ENCODE data around the gene SDK2. TPM values are rescaled to one million over a fixed set of nuclear protein-coding genes. Genes with fewer than 3 reads are reported as not detected.

Gene SDK2
- total and polyA plus RNA-seq, 2 donors, result 0.66 to 0.87 TPM

- no peak overlapping the region for H3K27ac ChIP-seq (ENCODE audit: low read depth in 1 of 2, low read length in 1 of 2)
- no peaks in the 10 kb centered on the region for H3K36me3 ChIP-seq (ENCODE audit: control insufficient read depth in 2 of 2, insufficient read depth in 2 of 2, low read length in 1 of 2)
- no peak overlapping the region for H3K4me3 ChIP-seq (ENCODE audit: low read length in 2 of 2)
- WGBS, result 88% methylated on average over 10 of the region's 10 CpGs
- no peak for DNase-seq (ENCODE audit: low read depth in 6 of 9, low spot score in 9 of 9)
- no peaks in the 10 kb centered on the region for H3K4me1 ChIP-seq (ENCODE audit: control insufficient read depth in 2 of 2, insufficient read depth in 2 of 2, low read length in 2 of 2)
- H3K9me3 ChIP-seq (ENCODE audit: control insufficient read depth in 2 of 2, insufficient read depth in 1 of 2, low read length in 1 of 2), result no peaks in the 10 kb centered on the region
- no peaks in the 10 kb centered on the region for H3K27me3 ChIP-seq (ENCODE audit: control insufficient read depth in 2 of 2, insufficient read depth in 1 of 2, low read length in 1 of 2)
Measured at GRCh38 chr17:73419051-73419450, 225.2 kb downstream of the SDK2 start.

GRCh38 chr17:73415782-73416181 is 228.5 kb downstream of the SDK2 start:
- no peaks in the 10 kb centered on the region for H3K36me3 ChIP-seq (ENCODE audit: control insufficient read depth in 2 of 2, insufficient read depth in 2 of 2, low read length in 1 of 2)
- H3K4me1 ChIP-seq (ENCODE audit: control insufficient read depth in 2 of 2, insufficient read depth in 2 of 2, low read length in 2 of 2), result no peaks in the 10 kb centered on the region
- no peaks in the 10 kb centered on the region for H3K9me3 ChIP-seq (ENCODE audit: control insufficient read depth in 2 of 2, insufficient read depth in 1 of 2, low read length in 1 of 2)
- H3K4me3 ChIP-seq (ENCODE audit: low read length in 2 of 2), result no peak overlapping the region
- no peaks in the 10 kb centered on the region for H3K27me3 ChIP-seq (ENCODE audit: control insufficient read depth in 2 of 2, insufficient read depth in 1 of 2, low read length in 1 of 2)
- no peak for DNase-seq (ENCODE audit: low read depth in 6 of 9, low spot score in 9 of 9)
- WGBS, result 96% methylated on average over 15 of the region's 15 CpGs
- no peak overlapping the region for H3K27ac ChIP-seq (ENCODE audit: low read depth in 1 of 2, low read length in 1 of 2)

GRCh38 chr17:73414171-73414955 is 229.9 kb downstream of the SDK2 start:
- WGBS, result 96% methylated on average over 20 of the region's 20 CpGs
- Histone ChIP-seq H3K9me3 (ENCODE audit: control insufficient read depth in 2 of 2, insufficient read depth in 1 of 2, low read length in 1 of 2) (no peaks in the 10 kb centered on the region), H3K27ac (ENCODE audit: low read depth in 1 of 2, low read length in 1 of 2) (no peak overlapping the region), H3K4me1 (ENCODE audit: control insufficient read depth in 2 of 2, insufficient read depth in 2 of 2, low read length in 2 of 2) (no peaks in the 10 kb centered on the region), H3K4me3 (ENCODE audit: low read length in 2 of 2) (no peak overlapping the region), H3K36me3 (ENCODE audit: control insufficient read depth in 2 of 2, insufficient read depth in 2 of 2, low read length in 1 of 2) (no peaks in the 10 kb centered on the region), H3K27me3 (ENCODE audit: control insufficient read depth in 2 of 2, insufficient read depth in 1 of 2, low read length in 1 of 2) (no peaks in the 10 kb centered on the region)
- no peak for DNase-seq (ENCODE audit: low read depth in 6 of 9, low spot score in 9 of 9)

- Histone ChIP-seq H3K4me3 (ENCODE audit: low read length in 2 of 2) (no peak overlapping the region), H3K4me1 (ENCODE audit: control insufficient read depth in 2 of 2, insufficient read depth in 2 of 2, low read length in 2 of 2) (no peaks in the 10 kb centered on the region), H3K36me3 (ENCODE audit: control insufficient read depth in 2 of 2, insufficient read depth in 2 of 2, low read length in 1 of 2) (no peaks in the 10 kb centered on the region), H3K9me3 (ENCODE audit: control insufficient read depth in 2 of 2, insufficient read depth in 1 of 2, low read length in 1 of 2) (no peaks in the 10 kb centered on the region), H3K27me3 (ENCODE audit: control insufficient read depth in 2 of 2, insufficient read depth in 1 of 2, low read length in 1 of 2) (no peaks in the 10 kb centered on the region), H3K27ac (ENCODE audit: low read depth in 1 of 2, low read length in 1 of 2) (no peak overlapping the region)
- no peak for DNase-seq (ENCODE audit: low read depth in 6 of 9, low spot score in 9 of 9)
- WGBS, result 81% methylated on average over 7 of the region's 7 CpGs
Measured at GRCh38 chr17:73412914-73413313, 231.3 kb downstream of the SDK2 start.

GRCh38 chr17:73411313-73411747 is 232.9 kb downstream of the SDK2 start:
- Histone ChIP-seq H3K4me3 (ENCODE audit: low read length in 2 of 2) (no peak overlapping the region), H3K9me3 (ENCODE audit: control insufficient read depth in 2 of 2, insufficient read depth in 1 of 2, low read length in 1 of 2) (no peaks in the 10 kb centered on the region), H3K4me1 (ENCODE audit: control insufficient read depth in 2 of 2, insufficient read depth in 2 of 2, low read length in 2 of 2) (no peaks in the 10 kb centered on the region), H3K27ac (ENCODE audit: low read depth in 1 of 2, low read length in 1 of 2) (no peak overlapping the region), H3K27me3 (ENCODE audit: control insufficient read depth in 2 of 2, insufficient read depth in 1 of 2, low read length in 1 of 2) (no peaks in the 10 kb centered on the region), H3K36me3 (ENCODE audit: control insufficient read depth in 2 of 2, insufficient read depth in 2 of 2, low read length in 1 of 2) (no peaks in the 10 kb centered on the region)
- WGBS, result 94% methylated on average over 13 of the region's 13 CpGs
- no peak for DNase-seq (ENCODE audit: low read depth in 6 of 9, low spot score in 9 of 9)

- no peak overlapping the region for H3K27ac ChIP-seq (ENCODE audit: low read depth in 1 of 2, low read length in 1 of 2)
- no peaks in the 10 kb centered on the region for H3K27me3 ChIP-seq (ENCODE audit: control insufficient read depth in 2 of 2, insufficient read depth in 1 of 2, low read length in 1 of 2)
- no peak for DNase-seq (ENCODE audit: low read depth in 6 of 9, low spot score in 9 of 9)
- H3K9me3 ChIP-seq (ENCODE audit: control insufficient read depth in 2 of 2, insufficient read depth in 1 of 2, low read length in 1 of 2), result no peaks in the 10 kb centered on the region
- no peak overlapping the region for H3K4me3 ChIP-seq (ENCODE audit: low read length in 2 of 2)
- H3K4me1 ChIP-seq (ENCODE audit: control insufficient read depth in 2 of 2, insufficient read depth in 2 of 2, low read length in 2 of 2), result no peaks in the 10 kb centered on the region
- 69% methylated on average over 11 of the region's 11 CpGs for WGBS
- no peaks in the 10 kb centered on the region for H3K36me3 ChIP-seq (ENCODE audit: control insufficient read depth in 2 of 2, insufficient read depth in 2 of 2, low read length in 1 of 2)
Measured at GRCh38 chr17:73410586-73411312, 233.5 kb downstream of the SDK2 start.

- WGBS, result 97% methylated on average over 4 of the region's 4 CpGs
Measured at GRCh38 chr17:73404246-73404645, 240.0 kb downstream of the SDK2 start.

GRCh38 chr17:73402466-73402865 is 241.8 kb downstream of the SDK2 start:
- H3K9me3 ChIP-seq (ENCODE audit: control insufficient read depth in 2 of 2, insufficient read depth in 1 of 2, low read length in 1 of 2), result no peaks in the 10 kb centered on the region
- peaks cover 0 to 3% of the 10 kb centered on the region in 2 donors for H3K4me1 ChIP-seq (ENCODE audit: control insufficient read depth in 2 of 2, insufficient read depth in 2 of 2, low read length in 2 of 2)
- no peak overlapping the region for H3K27ac ChIP-seq (ENCODE audit: low read depth in 1 of 2, low read length in 1 of 2)
- WGBS, result 92% methylated on average over 7 of the region's 7 CpGs
- no peak overlapping the region for H3K4me3 ChIP-seq (ENCODE audit: low read length in 2 of 2)
- no peaks in the 10 kb centered on the region for H3K27me3 ChIP-seq (ENCODE audit: control insufficient read depth in 2 of 2, insufficient read depth in 1 of 2, low read length in 1 of 2)
- H3K36me3 ChIP-seq (ENCODE audit: control insufficient read depth in 2 of 2, insufficient read depth in 2 of 2, low read length in 1 of 2), result no peaks in the 10 kb centered on the region
- DNase-seq (ENCODE audit: low read depth in 6 of 9, low spot score in 9 of 9), result no peak

More at GRCh38 chr17:73404246-73404645, 240.0 kb downstream of the SDK2 start:
- no peak overlapping the region for H3K4me3 ChIP-seq (ENCODE audit: low read length in 2 of 2)
- no peaks in the 10 kb centered on the region for H3K27me3 ChIP-seq (ENCODE audit: control insufficient read depth in 2 of 2, insufficient read depth in 1 of 2, low read length in 1 of 2)
- H3K4me1 ChIP-seq (ENCODE audit: control insufficient read depth in 2 of 2, insufficient read depth in 2 of 2, low read length in 2 of 2), result peaks cover 0 to 3% of the 10 kb centered on the region in 2 donors
- DNase-seq (ENCODE audit: low read depth in 6 of 9, low spot score in 9 of 9), result no peak
- no peak overlapping the region for H3K27ac ChIP-seq (ENCODE audit: low read depth in 1 of 2, low read length in 1 of 2)
- H3K36me3 ChIP-seq (ENCODE audit: control insufficient read depth in 2 of 2, insufficient read depth in 2 of 2, low read length in 1 of 2), result no peaks in the 10 kb centered on the region
- H3K9me3 ChIP-seq (ENCODE audit: control insufficient read depth in 2 of 2, insufficient read depth in 1 of 2, low read length in 1 of 2), result no peaks in the 10 kb centered on the region

- Histone ChIP-seq H3K9me3 (ENCODE audit: control insufficient read depth in 2 of 2, insufficient read depth in 1 of 2, low read length in 1 of 2) (no peaks in the 10 kb centered on the region), H3K27me3 (ENCODE audit: control insufficient read depth in 2 of 2, insufficient read depth in 1 of 2, low read length in 1 of 2) (no peaks in the 10 kb centered on the region), H3K4me3 (ENCODE audit: low read length in 2 of 2) (no peak overlapping the region), H3K4me1 (ENCODE audit: control insufficient read depth in 2 of 2, insufficient read depth in 2 of 2, low read length in 2 of 2) (peaks cover 0 to 3% of the 10 kb centered on the region in 2 donors), H3K27ac (ENCODE audit: low read depth in 1 of 2, low read length in 1 of 2) (no peak overlapping the region), H3K36me3 (ENCODE audit: control insufficient read depth in 2 of 2, insufficient read depth in 2 of 2, low read length in 1 of 2) (no peaks in the 10 kb centered on the region)
- peak; percentile 19 to 72 (median 41) for DNase-seq (ENCODE audit: low read depth in 6 of 9, low spot score in 9 of 9)
- 83% methylated on average over 18 of the region's 18 CpGs for WGBS
Measured at GRCh38 chr17:73401911-73402310, 242.3 kb downstream of the SDK2 start.
